ENCODE measurements around the gene KLK5.

The KLK5 gene

GRCh38 chr19:50947123-50947522 lies 5.7 kb downstream of the KLK5 start:
- Histone ChIP-seq H3K4me3 (no peak overlapping the region), H4K20me1 (no peaks in the 10 kb centered on the region), H3K27me3 (no peaks in the 10 kb centered on the region), H3K27ac (no peak overlapping the region), H3K9ac (no peak overlapping the region), H3K4me2 (no peak overlapping the region), H3K4me1 (no peaks in the 10 kb centered on the region), H3K9me3 (no peaks in the 10 kb centered on the region), H3K36me3 (no peaks in the 10 kb centered on the region)
- TF ChIP-seq Cebpa-rat (IDR thresholded peaks at IDR 0.05) = no peak

GRCh38 chr19:50944795-50945194 lies 8.0 kb downstream of the KLK5 start:
- TF ChIP-seq Cebpa-rat (IDR thresholded peaks at IDR 0.05) = no peak
- H3K4me2 ChIP-seq = no peak overlapping the region
- no peaks in the 10 kb centered on the region for H4K20me1 ChIP-seq

DNA sequence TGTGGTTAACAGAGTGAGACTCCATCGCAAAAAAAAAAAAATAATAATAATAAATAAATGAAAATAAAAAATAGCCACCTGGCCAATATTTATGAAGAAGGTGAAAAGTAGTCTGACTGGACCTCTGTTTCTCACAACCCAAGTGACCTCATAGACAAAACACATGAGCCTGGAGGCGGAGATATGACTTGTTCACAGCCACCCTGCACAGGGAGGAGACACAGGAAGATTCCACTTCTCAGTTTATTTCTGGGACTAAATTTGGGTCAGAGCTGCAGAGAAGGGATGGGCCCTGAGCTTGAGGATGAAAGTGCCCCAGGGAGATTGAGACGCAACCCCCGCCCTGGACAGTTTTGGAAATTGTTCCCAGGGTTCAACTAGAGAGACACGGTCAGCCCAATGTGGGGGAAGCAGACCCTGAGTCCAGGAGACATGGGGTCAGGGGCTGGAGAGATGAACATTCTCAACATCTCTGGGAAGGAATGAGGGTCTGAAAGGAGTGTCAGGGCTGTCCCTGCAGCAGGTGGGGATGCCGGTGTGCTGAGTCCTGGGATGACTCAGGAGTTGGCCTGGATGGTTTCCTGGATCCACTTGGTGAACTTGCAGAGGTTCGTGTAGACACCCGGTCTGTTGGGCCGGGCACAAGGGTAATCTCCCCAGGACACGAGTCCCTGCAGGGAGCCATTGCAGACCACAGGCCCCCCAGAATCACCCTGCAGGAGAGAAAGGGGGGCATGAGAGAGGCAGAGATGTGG lies 9.6 kb downstream of the KLK5 start:
- H3K36me3 ChIP-seq = no peaks in the 10 kb centered on the region
- H3K27me3 ChIP-seq = no peaks in the 10 kb centered on the region
- H3K27ac ChIP-seq = no peak overlapping the region
- H3K4me3 ChIP-seq = no peak overlapping the region
- H4K20me1 ChIP-seq = no peaks in the 10 kb centered on the region
- no peak for TF ChIP-seq Cebpa-rat (IDR thresholded peaks at IDR 0.05)
- H3K4me1 ChIP-seq = no peaks in the 10 kb centered on the region
- H3K9ac ChIP-seq = no peak overlapping the region
- no peaks in the 10 kb centered on the region for H3K9me3 ChIP-seq
- no peak overlapping the region for H3K4me2 ChIP-seq

More at GRCh38 chr19:50944795-50945194, 8.0 kb downstream of the KLK5 start:
- H3K27me3 ChIP-seq = no peaks in the 10 kb centered on the region
- H3K9me3 ChIP-seq = no peaks in the 10 kb centered on the region
- no peak overlapping the region for H3K27ac ChIP-seq
- H3K36me3 ChIP-seq = no peaks in the 10 kb centered on the region
- H3K4me1 ChIP-seq = no peaks in the 10 kb centered on the region
- no peak overlapping the region for H3K9ac ChIP-seq
- no peak overlapping the region for H3K4me3 ChIP-seq

- H3K4me3 ChIP-seq = no peak overlapping the region
- H3K36me3 ChIP-seq = no peaks in the 10 kb centered on the region
- no peak for TF ChIP-seq Cebpa-rat (IDR thresholded peaks at IDR 0.05)
- no peaks in the 10 kb centered on the region for H3K9me3 ChIP-seq
- H3K4me2 ChIP-seq = no peak overlapping the region
- no peak overlapping the region for H3K27ac ChIP-seq
- H4K20me1 ChIP-seq = no peaks in the 10 kb centered on the region
- H3K27me3 ChIP-seq = no peaks in the 10 kb centered on the region
- no peak overlapping the region for H3K9ac ChIP-seq
- H3K4me1 ChIP-seq = no peaks in the 10 kb centered on the region
Observed at GRCh38 chr19:50939596-50939995, 13.2 kb downstream of the KLK5 start.

GRCh38 chr19:50933640-50934039 lies 19.2 kb downstream of the KLK5 start:
- Histone ChIP-seq H3K36me3 (no peaks in the 10 kb centered on the region), H3K4me3 (no peak overlapping the region), H3K4me2 (no peak overlapping the region), H3K27me3 (no peaks in the 10 kb centered on the region), H4K20me1 (no peaks in the 10 kb centered on the region), H3K9ac (no peak overlapping the region), H3K9me3 (no peaks in the 10 kb centered on the region), H3K27ac (no peak overlapping the region), H3K4me1 (no peaks in the 10 kb centered on the region; the same call in 1 of the 2 replicates)
- TF ChIP-seq Cebpa-rat (IDR thresholded peaks at IDR 0.05) = no peak

- TF ChIP-seq Cebpa-rat (IDR thresholded peaks at IDR 0.05) = no peak
- no peaks in the 10 kb centered on the region for H3K36me3 ChIP-seq
- H3K27me3 ChIP-seq = no peaks in the 10 kb centered on the region
- H3K4me2 ChIP-seq = no peak overlapping the region
- H4K20me1 ChIP-seq = no peaks in the 10 kb centered on the region
- H3K9ac ChIP-seq = no peak overlapping the region
- no peak overlapping the region for H3K4me3 ChIP-seq
- H3K27ac ChIP-seq = no peak overlapping the region
- H3K9me3 ChIP-seq = no peaks in the 10 kb centered on the region
- H3K4me1 ChIP-seq = no peaks in the 10 kb centered on the region; the same call in 1 of the 2 replicates
Observed at GRCh38 chr19:50932690-50933083, 20.2 kb downstream of the KLK5 start.

- Histone ChIP-seq H3K4me2 (no peak overlapping the region), H3K9me3 (no peaks in the 10 kb centered on the region), H3K36me3 (no peaks in the 10 kb centered on the region), H3K27me3 (no peaks in the 10 kb centered on the region), H3K27ac (no peak overlapping the region), H3K4me3 (no peak overlapping the region), H3K4me1 (no peaks in the 10 kb centered on the region; the same call in 1 of the 2 replicates), H3K9ac (no peak overlapping the region), H4K20me1 (no peaks in the 10 kb centered on the region)
- no peak for TF ChIP-seq Cebpa-rat (IDR thresholded peaks at IDR 0.05)
Observed at GRCh38 chr19:50932018-50932689, 20.7 kb downstream of the KLK5 start.

DNA sequence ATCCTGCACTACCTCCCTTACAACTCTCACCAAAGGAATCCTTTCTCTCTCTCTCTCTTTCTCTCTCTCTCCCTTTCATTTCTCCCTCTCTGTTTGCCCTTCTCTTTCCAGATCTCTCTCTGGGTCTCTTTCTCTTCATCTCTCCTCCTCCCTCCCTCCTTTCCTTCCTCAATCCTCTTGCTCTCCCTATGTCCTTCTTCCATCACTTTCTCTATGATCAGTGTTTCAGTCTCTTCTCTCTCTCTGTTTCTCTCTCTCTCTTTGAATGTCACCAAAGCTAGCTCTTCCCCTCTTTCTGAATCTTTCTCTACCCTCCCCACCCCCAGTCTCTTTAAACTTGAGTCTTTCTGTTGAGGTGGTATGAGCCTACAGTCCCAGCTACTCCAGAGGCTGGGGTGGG lies 21.8 kb downstream of the KLK5 start:
- H4K20me1 ChIP-seq = no peaks in the 10 kb centered on the region
- H3K4me3 ChIP-seq = no peak overlapping the region
- no peaks in the 10 kb centered on the region for H3K9me3 ChIP-seq
- no peak overlapping the region for H3K9ac ChIP-seq
- no peaks in the 10 kb centered on the region for H3K36me3 ChIP-seq
- H3K27me3 ChIP-seq = no peaks in the 10 kb centered on the region
- H3K4me2 ChIP-seq = no peak overlapping the region
- no peak overlapping the region for H3K27ac ChIP-seq
- no peak for TF ChIP-seq Cebpa-rat (IDR thresholded peaks at IDR 0.05)
- H3K4me1 ChIP-seq = no peaks in the 10 kb centered on the region; the same call in 1 of the 2 replicates

DNA sequence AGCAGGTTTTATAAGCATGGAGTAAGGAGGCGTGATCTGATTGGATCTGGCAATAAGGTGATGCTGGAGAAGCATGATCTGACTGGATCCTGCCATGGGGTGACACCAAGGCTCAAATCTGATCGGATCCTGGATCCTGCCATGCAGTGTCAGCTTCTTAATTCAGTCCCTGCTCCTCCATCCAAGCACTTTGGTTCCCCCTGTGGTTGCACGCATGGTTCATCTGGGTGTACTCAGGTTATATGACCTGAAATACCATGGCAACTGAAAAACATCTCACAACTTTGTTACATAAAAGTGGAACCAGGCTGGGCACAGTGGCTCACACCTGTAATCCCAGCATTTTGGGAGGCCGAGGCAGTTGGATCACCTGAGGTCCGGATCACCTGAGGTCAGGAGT lies 24.0 kb downstream of the KLK5 start:
- H3K4me3 ChIP-seq = no peak overlapping the region
- H4K20me1 ChIP-seq = no peaks in the 10 kb centered on the region
- H3K27ac ChIP-seq = no peak overlapping the region
- H3K4me1 ChIP-seq = no peaks in the 10 kb centered on the region; the same call in 1 of the 2 replicates
- H3K27me3 ChIP-seq = no peaks in the 10 kb centered on the region
- no peak for TF ChIP-seq Cebpa-rat (IDR thresholded peaks at IDR 0.05)
- H3K9me3 ChIP-seq = no peaks in the 10 kb centered on the region
- H3K9ac ChIP-seq = no peak overlapping the region
- H3K4me2 ChIP-seq = no peak overlapping the region
- H3K36me3 ChIP-seq = no peaks in the 10 kb centered on the region

GRCh38 chr19:50926144-50926543 lies 26.7 kb downstream of the KLK5 start:
- no peak for TF ChIP-seq Cebpa-rat (IDR thresholded peaks at IDR 0.05)
- no peak overlapping the region for H3K27ac ChIP-seq
- no peak overlapping the region for H3K9ac ChIP-seq
- H4K20me1 ChIP-seq = no peaks in the 10 kb centered on the region
- no peak overlapping the region for H3K4me2 ChIP-seq
- no peaks in the 10 kb centered on the region for H3K27me3 ChIP-seq
- peaks cover 10% of the 10 kb centered on the region for H3K4me1 ChIP-seq
- no peaks in the 10 kb centered on the region for H3K9me3 ChIP-seq
- no peak overlapping the region for H3K4me3 ChIP-seq
- H3K36me3 ChIP-seq = no peaks in the 10 kb centered on the region
